NCI-H2196 (cell line): Measurements from ENCODE around the gene RALB.

ENCODE experiments used
- DNase-seq: peaks from one replicate; lab custom pipeline; 2025; ENCODE audit not compliant: unreplicated experiment; lab: John Stamatoyannopoulos, UW

RALB gene

DNA sequence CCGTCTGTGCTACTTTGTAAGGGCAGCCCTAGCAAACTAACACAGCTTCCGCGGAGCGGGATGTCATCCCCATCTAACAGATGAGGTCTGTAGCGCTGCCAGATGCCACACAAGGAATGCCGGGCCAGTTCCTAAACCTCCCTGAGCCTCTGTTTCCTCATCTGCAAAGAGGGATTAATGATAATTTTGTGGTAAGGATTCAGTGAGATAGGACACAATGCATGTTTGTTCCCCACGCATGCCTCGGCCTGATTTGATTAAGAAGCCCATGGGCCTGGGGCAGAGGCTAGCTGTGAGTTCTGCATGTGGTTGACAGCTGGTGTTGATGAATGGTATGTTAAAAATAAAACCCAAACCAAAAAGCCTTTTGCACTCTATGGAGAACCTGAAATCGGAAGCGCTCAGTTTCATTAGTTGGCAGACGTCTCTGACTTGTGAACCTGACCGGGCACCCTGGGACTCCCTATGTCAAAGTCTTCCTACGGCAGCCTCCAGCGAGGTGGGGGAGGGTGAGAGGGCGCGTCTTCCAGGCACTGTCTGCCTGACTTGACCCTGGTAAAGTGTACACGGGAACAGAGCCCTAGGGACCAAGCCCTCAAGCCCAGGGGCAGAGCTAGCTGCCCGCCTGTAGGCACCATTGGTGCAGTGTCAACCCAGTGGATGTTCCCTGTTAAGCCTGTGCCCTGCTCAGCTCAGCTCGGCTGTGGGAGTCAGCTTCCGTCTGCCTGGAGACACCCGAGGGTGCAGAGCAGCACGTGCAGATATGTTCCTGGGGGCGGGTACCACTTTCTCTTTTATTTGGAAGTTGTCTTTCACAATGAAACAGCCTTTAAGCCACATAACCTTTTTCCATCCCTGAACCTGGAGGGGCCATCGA is 78.5 kb downstream of the RALB start:
- DNase-seq, result no peak

DNA sequence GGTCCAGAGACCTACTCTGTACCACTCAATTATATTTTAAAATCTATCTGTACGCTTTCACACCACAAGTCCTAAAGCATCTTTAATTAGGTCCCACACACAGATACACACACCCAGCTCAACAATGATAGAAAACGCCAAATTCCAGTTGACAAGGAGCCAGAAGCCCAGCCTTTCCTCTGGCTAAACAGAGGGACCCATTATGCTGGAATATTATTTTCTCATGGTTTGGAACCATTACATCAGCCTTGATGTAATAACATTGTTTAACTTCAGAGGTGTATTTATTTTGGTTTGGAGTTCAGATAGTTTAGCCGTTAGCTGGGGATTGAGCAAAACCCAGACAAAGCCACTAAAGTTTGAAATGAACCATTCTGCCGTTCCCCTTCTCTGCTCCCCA is 79.3 kb downstream of the RALB start:
- no peak for DNase-seq

GRCh38 chr2:120332384-120332783 is 79.7 kb downstream of the RALB start:
- DNase-seq, result no peak

GRCh38 chr2:120334068-120334467 is 81.4 kb downstream of the RALB start:
- no peak for DNase-seq

- DNase-seq, result no peak
Measured at GRCh38 chr2:120336749-120337148, 84.1 kb downstream of the RALB start.

- DNase-seq, result no peak
Measured at GRCh38 chr2:120338015-120338414, 85.4 kb downstream of the RALB start.

DNA sequence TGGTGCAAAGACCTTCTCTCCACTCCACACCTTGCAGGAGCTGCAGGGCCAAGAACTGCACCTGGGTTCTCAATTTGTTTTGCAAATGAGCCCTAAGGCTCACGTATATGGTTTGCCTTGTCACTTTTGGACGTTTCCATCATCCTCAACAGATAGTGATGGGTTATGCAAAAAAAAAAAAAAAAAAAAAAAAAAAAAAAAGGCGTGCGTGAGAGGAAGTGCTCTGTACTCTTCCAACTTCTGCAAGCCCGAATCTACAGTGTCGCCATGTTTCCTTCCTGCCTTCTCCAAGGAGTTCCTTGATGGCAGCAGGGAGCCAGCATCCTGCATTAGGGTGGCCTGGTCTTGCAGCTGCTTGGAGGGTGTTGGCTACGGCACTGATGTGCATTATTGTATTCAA is 89.3 kb downstream of the RALB start:
- no peak for DNase-seq

DNA sequence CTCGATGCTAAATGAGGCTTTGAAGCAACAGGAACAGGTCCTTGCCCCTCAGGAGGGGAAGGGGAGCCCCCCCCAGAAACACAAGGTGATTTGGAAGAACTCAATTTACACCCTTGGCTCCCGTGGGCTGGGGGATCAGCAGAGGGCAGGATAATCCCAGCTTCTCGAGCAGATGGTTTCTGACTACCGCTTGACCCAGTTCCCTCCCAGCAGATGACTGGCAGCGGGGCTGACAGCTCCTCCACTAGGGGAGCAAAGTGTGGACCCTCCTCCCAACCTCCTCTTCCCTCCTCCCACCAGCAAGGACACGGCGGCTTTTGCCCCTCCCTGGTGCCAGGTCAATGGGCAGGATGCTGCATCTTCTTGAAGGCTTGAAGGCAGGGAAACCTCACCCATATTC is 89.8 kb downstream of the RALB start:
- no peak for DNase-seq

- no peak for DNase-seq
Measured at GRCh38 chr2:120343100-120343432, 90.4 kb downstream of the RALB start.

DNA sequence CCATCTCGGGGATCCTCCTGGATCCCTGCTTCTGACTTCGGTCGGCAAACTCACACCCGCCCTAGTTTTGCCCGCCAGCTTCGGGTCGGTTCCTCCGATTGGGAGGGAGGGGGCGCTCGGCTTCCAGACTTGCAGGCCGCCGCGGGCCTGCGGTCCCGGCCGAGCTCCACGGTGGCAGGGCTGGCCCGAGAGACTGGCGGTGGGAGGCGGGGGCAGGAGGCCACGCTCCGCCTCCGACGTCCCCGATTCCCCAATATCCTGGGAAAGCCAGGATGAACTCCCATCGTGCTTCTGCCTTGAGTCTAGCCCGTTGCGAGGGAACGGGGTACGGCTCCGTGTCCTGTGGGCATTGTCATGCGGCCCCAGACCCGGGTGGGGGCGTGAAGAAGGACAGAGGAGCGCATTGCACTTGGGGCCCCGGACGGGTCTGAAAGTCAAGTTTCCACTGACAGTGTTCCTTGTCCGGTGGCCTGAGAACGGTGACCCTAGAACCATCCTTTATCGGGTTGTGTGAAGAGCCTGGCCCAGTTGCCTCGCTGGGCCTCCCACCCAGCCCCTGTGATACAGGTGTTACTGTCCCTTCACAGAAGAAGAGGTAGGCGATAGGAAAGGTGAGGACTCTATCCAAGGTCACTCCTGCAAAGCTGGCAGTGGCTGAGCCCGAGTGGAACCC is 90.9 kb downstream of the RALB start:
- DNase-seq, result peak; percentile 85
